ENCODE measurements around the gene MYO1E. TPM values are rescaled to one million over a fixed set of nuclear protein-coding genes. Genes with fewer than 3 reads are reported as not detected.
A peak's percentile ranks its signal among the peaks of the same experiment; 100 is the strongest.

Gene MYO1E
- total RNA-seq, 1 experiment from 2014 or later = 55.2 TPM

DNA sequence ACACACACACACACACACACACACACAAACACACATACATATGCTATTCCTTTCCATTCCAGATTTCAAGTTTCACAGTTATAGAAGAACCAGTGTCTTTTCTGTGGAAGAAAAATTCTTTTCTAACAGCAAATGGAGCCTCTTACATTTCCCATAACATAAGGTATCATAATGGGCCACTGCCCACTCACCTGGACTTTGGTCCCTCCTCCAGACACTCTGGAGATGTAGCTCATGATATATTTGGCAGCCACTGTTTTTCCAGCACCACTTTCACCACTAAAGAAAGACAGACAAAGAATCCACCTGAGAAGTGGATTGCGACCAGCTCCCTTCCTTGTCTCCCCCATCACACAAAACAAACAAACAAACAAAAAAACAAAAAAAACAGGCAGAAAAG is 136.3 kb downstream of the MYO1E start:
- DNase-seq (ENCODE audit: low read depth) = no peak

DNA sequence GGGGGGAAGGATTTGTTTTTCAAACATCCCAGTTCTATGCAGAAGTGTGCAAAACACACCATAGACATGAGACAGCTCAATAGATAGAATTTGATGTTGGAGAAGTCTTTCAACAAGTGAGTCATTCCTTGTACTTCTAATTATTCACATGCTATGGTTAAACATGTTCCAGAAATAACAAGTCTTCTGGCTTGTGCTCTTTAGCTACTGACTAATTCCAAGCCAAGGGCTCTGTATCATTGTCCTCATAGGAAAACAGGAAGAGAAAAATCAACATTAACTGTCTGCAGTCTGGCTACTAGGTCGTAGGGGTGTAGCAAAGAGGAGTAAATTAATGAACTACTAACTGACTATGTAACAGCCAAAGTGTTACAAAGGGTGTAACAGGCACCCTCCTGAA is 140.2 kb downstream of the MYO1E start:
- DNase-seq (ENCODE audit: low read depth) = peak; percentile 89

DNA sequence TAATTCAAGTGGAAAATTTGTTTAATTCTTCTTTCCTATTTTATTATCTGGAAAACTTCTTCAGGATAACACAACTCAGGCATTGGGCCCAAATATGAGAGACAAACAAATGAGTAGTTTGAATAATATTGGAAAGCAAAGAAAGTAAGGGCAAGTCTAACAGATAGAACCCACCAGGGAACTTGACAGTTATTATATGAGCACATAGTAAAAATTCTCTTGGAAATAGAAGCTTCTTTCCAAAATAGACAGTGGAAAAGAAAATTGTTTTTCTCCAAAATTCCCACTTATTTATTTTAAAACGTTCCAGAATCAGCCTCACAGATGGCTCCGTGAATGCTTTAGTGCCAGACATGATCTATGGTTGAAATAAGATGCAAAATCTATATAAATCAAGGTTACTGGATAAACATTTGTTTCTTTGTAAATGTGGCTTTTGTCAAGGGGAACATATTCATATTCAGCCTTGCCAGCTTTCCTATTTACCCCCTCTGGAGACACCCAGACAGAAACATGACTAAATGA is 142.1 kb downstream of the MYO1E start:
- DNase-seq (ENCODE audit: low read depth) = no peak

DNA sequence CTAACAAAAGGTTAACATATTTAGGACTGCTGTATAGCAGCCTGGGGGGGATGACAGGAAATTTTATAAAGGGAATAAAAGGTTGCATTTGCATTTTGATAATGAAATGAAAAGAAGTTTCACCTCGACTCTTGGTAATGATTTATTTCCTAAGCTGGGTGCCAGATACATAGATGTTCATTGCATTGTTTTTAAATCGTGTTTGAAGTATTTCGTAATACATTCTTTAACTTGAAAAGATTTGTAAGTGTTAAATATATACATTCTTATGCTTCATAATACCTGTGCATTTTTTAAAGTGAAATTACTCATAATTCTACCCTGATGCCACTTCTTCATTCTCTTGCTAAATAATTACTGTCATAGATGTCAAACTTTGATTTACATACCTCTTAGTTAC is 143.2 kb downstream of the MYO1E start:
- DNase-seq (ENCODE audit: low read depth) = no peak

DNA sequence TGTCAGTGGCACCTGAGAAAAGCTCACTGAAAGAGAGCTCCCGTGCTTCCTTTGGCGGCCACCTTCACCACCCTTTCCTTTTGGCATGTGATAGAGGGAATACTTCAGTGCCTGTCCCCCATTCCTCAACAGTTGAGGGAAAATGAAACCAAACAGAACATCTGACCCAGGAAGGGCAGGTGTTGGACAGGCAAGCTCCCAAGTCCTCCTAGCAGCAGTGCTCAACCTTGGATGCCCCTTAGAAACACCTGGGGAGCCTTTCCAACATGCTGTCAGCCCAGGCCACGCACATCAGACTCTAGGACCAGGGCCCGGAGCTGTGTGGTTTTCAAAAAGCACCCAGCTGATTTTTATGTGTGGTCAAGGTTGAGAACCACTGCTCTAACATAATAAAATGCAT is 143.7 kb downstream of the MYO1E start:
- DNase-seq (ENCODE audit: low read depth) = no peak

DNA sequence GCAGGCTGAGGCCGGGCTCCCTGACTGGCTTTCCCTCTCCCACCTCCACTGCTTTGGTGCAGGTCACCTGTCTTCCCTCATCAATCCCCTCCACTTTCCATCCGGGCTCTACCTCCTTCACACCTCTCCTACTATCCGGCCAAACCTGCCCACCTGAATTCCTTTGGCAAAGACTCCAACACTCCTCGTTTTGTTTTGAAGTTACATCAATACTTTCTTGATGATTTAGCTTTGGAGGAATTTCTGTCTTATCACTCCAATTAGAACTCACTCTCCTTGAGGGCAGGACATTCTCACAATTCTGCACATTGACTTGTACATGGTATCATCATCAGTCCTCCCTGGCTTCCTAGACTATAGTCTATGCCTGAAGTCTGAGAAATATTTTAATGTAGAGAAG is 145.7 kb downstream of the MYO1E start:
- no peak for DNase-seq (ENCODE audit: low read depth)

DNA sequence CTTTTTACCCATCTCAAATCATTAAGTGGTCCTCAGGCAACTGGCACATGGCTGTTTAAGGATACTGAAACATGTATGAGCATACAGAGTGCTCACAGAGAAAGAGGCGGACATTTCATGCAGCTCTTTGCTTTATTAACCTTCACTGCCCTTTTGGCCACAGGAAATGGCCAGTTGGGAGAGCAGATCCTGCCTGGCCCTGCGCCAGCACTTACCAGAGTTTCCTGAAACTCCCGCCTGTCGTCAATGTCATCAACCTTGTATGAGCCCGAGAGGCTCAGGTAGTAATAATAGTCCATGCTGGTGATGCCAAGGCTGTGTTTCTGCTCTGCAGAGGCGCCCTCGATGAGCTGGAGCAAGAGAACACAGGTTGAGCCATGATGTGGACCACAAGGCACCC is 148.2 kb downstream of the MYO1E start:
- DNase-seq (ENCODE audit: low read depth) = no peak

DNA sequence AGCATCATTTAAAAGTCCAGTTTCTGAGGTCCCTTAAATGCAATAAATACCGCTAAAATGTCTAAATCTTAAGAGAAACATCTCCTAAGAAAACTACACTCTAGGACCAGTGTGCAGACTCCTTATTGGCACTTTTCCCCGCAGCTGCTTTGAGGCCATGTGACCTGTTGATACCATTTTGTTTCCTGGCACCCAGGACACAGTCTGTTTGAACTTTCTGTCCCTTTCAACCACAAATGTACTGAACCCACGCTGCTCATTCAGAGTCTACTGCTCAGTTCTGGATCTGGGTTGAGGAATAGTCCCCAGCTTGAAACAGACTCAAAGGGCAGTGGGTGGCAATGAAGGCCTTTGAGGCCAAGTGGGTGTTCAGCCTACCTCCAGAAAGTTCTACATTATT is 148.9 kb downstream of the MYO1E start:
- peak; percentile 28 for DNase-seq (ENCODE audit: low read depth)

DNA sequence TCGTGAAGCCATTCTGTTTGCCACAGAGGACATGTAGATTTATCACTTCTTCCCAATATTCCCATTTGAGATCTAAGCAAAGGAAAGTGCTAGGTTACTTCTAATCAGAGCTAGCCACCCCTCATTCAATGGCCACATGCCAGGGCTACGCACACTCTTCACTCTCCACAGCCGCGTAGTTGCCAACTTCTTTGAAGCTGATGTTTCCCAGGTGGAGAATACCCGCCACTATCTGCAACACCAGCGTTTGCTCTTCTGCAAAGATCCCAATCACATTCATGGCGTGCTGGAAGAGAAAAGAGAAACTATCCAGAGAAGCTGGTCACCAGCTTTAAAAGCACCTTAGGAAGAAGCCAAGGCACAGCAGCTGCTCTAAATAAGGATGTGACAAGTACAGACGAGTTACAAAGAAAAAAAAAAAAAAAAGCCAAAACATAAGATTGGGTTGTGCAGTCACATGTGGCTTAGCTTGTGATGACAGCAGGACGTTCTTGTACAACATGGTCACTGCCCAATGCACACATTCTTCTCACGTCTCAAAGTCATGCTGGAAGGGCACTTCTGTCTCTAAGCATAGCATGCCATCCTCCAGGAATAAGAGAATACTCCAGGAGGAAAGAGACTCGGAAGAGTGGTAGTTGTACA is 149.6 kb downstream of the MYO1E start:
- DNase-seq (ENCODE audit: low read depth) = no peak

DNA sequence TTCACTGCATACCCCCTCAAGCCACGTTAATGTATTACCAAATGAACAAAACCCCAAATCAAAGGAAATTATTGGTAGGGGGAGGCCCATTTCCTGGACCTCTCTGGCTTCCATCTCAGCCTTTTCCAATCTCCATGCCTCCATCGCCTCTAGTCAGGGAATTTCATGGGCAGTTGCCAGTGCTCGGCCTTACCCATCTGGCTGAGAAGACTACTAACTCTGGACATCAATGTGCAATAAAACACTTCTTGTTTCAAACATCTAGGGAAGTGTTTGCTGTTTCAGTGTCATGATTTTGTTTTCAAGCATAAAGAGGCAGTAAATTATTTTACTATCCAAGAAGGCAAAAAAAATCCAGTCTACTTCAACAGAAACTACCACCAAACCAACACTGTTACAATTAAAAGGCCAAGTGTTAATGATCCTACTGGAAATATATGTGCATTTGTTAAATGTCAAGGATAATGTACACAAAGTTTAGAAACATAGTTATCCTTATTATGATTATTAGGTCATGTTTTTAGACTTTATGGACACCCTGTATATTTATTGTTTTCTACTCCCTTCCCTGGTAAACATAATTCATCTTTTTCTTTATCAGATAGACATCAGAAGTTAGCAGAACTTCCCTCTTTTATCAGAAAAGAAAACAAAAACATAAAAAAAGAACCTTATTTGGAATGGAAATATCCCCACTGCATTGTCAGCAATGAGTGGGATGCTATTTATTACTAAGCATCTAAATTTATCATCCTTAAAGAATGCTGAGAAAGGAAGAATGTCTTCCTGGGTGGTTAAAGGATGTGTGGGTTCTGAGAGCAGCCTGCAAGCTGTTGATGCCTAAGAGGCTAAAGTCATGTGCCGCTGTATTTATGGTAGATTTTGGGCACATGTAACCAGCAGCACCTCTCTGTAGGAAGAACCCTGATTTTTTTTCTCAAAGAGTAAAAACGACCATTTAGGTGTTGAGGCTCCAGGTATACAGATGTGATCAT is 150.9 kb downstream of the MYO1E start:
- DNase-seq (ENCODE audit: low read depth) = peak; percentile 84

DNA sequence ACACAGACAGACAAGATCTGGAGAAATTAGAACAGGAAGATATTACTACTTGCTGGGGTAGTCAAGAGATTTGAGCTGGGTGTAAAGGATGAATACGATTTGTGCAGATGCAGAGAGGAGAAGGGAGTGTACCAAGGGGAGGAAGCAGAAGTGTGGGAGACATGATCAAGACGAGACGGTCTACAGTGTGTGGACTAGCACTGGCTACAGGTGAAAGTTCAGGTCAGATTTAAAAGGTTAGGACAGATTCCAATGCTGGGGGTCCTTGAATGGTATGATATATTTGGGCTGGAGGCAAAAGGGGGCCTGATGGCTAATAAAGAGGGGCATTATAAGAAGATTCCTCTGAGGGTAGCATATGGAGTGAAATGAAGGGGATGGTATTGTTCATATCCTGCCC is 154.0 kb downstream of the MYO1E start:
- no peak for DNase-seq (ENCODE audit: low read depth)

DNA sequence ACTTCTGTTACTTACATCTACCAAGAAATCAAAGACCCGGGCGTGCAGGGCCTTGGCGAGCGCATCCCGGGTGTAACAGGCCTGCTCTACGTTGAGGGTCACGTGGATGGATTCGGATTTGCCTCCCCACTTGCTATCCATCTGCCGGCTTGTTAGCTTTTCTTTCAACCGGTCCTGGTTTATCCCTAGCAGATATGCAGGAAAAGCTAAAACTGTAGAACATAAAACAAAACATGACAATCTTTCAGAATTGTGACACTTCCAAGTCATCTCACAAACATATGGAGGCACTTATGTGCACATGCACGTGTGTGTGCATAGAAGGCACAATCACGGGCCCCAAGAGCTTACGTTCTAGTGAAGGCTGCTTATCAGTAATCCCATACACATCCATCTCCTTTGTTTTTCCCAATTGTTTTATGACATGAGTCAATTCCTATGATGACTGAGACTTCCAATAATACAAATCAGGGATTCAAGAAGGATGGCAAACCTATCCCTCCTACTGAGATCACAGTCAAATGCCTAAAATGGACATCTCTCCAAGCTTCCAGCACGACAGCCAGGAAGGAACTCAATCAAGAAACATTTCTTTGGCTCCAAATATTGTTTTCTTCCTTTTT is 154.7 kb downstream of the MYO1E start:
- no peak for DNase-seq (ENCODE audit: low read depth)

DNA sequence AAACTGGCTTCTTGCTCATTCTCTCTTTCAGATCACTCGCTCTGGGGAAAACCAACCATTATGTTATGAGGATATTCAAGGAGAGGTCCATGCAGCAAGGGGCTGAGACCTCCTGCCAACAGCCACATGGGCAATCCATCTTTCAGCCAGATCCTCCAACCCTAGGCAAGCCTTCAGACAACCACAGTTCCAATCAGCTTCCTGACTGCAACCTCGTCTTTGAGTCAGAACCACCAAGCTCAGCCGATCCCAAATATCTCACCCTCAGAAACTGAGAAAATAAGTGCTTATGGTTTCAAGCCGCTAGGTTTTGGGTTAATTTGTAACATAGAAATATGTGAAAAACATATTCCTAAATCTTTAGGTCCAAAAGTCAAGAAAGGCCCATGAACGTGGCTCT is 155.8 kb downstream of the MYO1E start:
- DNase-seq (ENCODE audit: low read depth) = no peak

DNA sequence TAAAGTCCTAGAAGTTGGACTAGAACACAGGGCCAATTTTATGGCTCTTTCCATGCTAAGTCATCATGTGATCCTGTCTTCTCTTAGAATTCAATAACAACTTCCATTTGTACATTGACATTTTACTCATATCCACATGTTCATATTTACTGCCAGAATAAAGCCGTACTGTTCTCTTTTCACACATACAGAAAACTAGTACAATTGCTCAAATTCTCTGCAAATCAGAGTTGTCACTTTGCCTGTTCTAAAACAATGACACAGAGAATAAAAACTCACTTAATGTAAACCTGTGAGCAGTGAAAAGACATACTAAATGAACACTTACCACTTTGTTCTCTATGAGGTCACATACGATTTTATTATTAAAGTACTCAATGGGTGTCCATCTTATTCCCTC is 162.5 kb downstream of the MYO1E start:
- DNase-seq (ENCODE audit: low read depth) = no peak

DNA sequence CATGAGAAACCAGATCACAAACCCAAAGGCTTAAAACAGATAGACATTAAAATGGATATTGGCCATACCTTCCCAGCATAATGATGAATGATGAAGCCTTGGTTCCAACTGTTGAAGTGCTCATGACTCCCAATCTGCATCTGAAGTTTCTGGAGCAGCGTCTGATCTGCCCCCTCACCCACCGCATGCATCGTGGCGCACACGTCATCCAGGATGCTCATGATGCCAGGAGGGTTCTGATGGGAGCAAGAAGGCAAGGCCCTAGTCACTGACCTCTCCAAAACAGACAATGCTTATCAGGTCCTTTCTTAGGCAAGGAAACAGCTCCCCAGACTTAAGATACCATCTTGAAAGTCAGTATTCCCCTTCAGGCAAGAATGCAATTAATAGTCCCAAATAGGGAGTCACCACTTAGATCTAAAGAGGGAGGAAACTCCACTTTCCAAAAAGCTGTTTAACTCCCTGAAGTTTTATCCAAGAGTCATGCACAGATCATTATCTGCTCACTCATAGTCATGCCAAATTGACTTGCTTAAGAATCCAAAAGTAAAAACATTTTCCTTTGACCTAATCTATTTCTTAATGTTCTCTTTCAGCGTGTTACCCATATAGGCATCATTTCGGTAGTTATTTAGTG is 163.9 kb downstream of the MYO1E start:
- peak; percentile 80 for DNase-seq (ENCODE audit: low read depth)

DNA sequence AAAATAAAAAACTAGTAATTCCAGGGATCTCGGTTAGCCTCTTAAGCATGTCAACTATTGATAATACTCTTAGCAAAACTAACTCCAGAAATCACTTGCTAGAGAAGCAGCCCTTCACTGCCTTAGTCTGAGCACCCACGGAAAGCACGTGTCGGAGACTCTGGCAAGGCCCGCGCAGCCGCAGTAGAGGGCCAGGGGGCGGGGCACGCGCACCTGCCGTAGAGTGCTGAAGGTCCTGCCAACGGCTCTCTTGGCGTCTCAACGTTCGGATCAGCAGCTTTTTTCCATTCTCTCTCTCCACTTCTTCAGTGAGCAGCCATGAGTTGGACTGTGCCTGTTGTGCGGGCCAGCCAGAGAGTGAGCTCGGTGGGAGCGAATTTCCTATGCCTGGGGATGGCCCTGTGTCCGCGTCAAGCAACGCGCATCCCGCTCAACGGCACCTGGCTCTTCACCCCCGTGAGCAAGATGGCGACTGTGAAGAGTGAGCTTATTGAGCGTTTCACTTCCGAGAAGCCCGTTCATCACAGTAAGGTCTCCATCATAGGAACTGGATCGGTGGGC is 166.0 kb downstream of the MYO1E start, which contains the start of gene LDHAL6B:
LDHAL6B (plus strand) TSS at position 221 of the 561 bp plus-strand sequence; CDS start at position 319, 98 bp downstream.
- no peak for DNase-seq (ENCODE audit: low read depth)

DNA sequence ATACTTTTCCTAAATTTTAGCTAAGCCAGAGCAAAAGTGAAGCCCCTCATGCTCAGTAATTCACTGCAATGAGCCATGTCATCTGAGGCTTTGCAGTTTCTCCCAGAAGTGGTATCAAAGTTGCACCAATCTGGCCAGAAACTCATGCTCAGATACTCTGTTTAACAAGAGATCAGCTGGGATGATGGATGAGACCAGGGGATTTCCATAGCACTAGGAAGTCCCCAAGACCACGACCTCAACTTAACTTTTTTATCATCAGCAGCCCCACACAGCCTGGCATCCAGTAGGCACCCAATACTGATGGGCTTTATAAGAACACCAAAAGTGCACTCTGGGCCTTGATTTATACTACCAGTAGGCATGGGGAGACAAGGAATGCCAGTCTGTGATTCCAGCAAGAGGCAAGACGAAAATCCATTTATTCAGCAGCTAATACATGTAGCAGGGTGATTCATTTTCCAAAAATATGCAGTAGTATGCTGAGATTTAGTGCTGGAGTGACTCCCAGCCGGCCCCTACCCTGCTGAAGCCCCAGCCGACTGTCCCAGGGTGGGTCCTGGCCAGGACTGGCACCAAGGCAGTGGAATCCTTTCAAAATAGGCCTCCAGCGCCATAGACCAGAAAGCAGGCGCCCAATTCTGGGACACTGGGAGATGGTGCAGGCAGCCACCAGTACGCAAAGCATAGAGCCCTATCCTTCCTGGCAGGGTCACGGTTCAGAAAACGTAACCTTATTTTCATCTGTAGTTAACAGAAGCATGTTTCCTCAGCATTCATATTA is 166.6 kb downstream of the MYO1E start:
- no peak for DNase-seq (ENCODE audit: low read depth)

DNA sequence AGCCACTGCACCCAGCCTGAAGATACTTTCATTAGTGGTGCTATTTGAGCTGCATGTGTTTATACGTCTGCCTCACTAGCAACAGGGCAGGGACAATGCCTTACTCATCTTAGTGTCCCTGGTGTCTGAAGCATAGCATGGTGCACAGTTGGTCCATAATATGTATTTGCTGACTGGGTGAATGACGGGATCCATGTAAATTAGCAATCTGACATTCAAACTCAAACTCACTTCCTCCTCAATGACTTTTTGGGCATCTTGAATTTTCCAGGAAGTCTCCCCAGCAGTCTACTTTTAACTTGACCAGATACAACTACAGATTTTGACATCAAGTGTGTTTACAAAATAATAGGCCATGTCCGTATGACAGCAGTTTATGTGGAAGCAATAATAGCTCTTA is 169.0 kb downstream of the MYO1E start:
- no peak for DNase-seq (ENCODE audit: low read depth)

DNA sequence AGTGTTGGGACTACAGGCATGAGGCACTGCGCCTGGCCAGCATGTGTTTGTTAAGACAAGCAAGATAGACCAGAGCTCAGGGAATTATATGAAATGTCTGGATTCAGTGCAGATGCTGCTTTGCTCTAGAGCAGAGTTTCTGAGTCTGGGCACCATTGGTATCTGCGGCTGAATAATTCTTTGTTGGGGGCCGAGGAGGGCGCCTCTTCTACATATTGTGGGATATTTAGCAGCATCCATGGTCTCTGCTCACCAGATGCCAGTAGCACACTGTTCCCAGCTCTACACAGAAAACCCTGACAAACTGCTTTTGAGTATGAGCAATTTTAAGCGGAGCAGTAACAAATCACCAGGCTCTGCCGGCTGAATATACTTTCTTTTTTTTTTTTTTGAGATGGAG is 169.7 kb downstream of the MYO1E start:
- DNase-seq (ENCODE audit: low read depth) = no peak

DNA sequence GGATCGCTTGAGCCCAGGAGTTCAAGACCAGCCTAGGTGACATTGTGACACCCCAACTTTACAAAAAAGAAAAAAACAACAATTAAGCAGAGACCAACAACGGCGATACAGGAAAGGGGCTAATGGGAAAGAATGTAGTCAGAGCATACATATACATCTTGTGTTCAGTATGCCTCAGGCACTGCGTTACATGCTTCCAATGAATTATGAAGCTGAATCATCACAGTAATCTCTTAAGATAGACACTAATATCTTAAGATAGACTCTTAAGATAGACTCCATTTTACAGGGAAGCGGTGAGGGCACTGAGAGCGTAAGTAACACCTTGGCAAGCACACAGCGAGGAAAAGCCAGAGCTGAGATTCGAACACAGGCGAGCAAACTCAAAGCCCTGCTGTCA is 172.1 kb downstream of the MYO1E start:
- peak; percentile 57 for DNase-seq (ENCODE audit: low read depth)

Data from RPMI7951 (cell line).